SW480 (cell line): Measurements from ENCODE around the gene CFAP57.

ENCODE experiments used
- DNase-seq: peaks from one replicate; pipeline ENCODE4 v3.0.0-alpha.2; 2016; ENCODE audit warnings: low spot score

CFAP57 gene

DNA sequence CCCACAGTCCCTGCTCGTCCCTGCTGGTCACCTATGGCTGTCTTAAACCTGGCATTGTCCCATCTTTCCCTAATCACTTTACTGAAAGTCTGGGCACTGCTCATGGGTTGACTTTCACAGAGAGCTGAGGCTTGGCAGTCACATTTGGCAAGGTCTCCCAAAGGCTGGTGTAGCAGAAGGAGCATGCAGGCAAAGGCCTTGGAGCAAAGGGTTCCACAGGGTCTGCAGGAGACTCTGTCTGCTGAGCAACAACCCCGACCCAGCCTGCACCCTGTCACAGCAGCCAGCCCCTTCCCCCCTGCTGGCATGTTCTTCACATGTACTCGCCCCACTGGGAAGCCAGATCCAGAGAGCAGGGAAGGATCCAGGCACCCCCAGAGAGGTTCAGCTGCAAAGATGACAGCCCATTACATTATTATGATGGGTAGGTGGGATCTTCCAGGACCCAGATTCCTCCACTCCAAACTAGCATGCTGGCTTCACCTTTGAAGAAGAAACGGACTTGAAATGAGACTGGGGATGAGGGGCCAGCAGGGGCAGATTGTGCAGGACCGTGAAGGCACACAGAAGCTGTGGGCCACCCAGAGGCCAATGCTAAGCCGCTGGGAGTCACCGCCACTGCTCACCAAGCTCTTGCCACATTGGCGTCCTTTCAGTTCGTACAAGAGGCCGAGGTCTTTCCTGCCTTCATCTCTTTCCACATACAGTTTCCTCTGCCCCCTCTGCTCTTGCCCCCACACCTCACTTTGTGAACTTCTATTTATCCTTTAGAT, 83.5 kb downstream of the CFAP57 start:
- no peak for DNase-seq

DNA sequence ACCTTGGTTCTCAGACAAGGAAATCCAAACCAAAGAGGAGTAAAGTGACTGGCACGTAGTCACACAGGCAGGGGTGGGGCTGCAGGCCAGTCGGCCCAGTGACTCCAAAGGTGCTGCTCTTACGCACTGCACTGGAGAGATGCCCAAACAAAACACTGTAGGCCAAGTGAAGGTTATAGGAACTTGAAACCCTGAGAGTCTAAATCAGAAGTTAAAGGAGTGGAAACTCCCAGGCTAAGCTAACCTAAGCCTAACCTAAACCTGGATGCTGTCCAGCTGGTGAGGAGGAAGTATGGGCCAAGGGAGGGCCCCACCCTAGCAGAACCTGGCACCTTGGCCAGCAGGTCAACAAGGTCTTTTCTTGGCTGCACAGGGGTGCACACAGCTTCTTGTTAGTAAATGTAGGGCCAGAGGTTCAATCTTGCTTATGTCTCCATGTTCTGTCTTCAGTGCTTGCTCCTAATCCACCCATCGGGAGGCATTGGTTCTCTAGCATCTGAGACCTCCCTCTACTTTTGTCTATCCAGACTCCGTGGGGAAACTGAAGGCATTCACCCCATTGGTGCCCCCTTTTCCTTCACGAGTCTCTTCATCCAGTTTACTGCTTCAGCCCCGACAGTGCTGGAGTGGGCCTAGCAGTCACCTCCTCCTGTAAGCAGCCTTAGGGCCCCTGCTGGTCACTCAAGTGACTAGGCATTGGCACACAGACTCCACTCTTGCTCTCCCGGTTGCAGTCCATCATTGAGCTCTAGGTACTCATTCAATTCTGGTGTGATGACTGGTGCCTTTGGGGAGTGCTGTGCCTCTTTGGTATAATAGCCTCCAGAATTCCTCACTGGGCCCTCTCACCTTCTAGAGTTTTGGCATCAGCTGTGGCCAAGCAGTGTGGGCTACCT, 84.8 kb downstream of the CFAP57 start:
- DNase-seq: no peak

DNA sequence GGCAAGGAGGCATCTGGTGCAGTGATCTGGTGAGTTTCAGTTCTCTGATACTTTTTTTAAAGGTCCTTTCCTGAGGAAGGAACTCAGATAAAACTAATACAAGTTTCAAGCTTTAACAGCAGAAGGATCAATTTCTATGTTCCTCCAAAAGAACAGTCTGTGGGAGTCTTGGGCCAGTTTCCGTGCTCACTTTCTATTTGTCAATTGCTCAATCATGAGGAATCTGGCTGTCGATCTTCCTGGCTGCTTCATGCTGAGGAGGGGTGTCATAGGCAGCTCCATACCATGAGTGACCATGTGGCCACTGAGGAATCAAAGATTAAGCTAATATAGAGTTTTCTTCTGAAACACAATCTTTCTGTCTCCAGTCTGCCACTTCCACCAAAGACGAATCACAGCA, 86.2 kb downstream of the CFAP57 start:
- DNase-seq: no peak

DNA sequence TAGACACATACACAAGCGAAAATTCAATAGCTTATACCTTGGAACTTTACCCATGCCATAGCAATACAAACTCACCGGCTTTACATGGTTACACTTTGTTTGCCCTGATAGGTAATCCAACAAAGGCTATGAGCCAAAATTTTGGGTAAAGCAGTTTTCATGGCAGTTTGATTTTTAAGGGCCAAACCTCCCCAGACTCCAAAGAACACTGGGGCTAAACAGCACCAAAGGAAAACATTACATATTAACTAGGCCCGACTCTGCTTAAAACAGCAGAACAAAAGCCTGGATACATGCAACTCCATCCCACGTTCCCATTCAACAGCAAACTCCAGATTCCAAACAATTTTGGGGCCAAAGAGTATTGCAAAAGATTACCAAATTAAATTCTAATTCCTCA, 93.3 kb downstream of the CFAP57 start:
- no peak for DNase-seq

DNA sequence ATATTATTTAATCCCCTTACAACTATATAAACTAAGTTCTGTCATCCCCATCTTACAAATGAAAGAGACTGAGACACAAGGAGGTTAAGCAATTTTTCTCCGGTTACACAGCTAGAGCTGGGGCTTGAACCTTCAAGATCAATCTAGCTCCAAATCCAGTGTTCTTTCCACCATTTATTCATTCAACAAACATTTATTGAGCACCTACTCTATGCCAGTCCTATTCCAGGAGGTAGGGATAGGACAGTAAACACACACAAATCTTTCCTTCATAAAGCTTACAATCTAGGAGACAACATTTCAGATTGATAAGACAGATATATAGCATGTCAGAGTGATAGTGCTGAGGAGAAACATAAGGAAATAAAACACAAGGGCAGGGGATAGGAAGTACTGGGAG, 94.8 kb downstream of the CFAP57 start:
- no peak for DNase-seq

DNA sequence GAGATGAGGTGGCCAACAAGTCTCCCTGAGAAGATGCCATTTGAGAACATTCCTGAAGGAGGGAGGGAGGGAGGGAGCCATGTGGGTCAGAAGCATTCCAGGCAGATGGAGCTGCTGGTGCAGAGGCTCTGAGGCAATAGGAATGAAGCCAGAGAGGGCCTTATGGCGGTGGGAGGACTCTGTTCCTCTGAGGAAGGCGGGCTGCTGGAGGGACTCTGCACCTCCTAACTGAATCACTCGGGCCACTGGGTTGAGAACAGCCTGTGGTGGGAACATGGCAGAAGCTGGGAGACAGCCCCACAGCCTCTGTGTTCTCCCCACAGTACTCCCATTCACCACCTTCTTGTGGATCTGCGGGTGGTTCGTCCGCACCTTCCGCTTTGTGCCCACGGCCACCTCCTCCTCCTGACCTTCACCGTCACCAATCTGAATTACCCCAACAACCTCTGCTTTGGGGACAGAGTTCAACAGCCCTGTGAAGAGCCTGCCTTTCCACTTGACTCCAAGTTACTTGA, 95.2 kb downstream of the CFAP57 start:
- DNase-seq: no peak

DNA sequence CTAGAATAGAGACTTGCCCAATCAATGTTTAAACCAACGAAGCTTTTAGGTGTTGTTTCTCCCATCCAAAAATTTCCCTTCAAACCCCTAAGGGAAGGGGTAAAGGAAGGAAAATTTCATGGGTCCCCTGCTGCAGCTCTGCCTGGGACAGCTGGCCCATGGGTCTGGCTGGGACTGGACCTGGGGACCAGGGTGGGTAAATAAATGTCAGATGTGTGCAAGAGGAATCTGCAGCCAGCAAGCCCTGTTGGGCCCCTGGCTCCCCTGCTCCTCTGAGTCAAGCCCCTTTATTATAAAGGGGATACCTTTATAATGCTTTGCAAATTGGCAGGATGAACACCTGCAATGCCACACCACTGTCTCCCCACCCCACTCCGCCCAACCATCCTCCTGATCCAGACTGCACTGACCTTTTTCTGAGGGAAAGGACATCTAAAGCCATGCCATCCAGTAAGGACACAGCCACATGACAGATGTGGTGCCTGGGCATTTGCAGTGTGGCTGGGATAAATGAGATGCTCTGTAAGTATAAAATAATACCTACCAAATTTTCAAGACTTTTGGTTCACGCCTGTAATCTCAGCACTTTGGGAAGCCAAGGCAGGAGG, 95.8 kb downstream of the CFAP57 start:
- DNase-seq: no peak

DNA sequence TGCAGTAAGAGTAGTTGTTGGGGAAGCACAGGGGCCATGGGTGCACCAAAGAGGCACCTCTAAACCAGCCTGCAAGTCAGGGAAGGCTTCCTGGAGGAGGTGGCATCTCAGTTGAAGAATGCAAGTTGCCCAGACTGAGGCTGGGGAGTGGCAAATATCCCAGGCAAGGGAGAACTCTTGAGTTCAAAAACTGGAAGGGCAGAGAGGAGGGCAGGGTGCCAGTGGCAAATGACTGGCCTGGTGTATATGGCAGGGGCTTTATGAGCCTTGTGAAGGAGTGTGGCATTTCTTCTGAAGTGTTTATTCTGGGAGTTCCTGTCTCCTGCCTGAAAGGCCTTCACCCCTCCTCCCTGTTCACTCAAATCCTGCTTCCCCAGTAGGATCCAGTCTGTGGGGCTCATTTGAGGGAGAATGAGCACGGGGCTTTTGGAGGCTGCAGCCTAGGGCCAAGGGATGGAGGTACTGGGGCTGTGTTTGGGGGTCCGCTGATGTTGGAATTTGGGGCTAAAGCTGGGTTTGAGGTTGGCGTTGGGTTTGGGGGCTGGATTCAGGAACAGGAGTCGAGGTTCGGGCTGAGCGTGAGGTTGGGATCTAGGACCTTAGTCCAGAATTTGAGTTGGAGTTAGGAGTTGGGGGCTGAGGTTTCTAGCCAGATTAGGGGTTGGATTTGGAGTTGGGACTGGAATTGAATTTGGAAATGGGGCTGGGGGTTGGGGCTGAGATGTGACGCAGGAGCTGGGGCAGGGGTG, 97.7 kb downstream of the CFAP57 start, which contains the start of gene TMEM125:
TSS of gene TMEM125 (plus strand) at position 357 of the 749 bp plus-strand sequence. CDS start 2,740 bp downstream, outside the sequence.
- no peak for DNase-seq

DNA sequence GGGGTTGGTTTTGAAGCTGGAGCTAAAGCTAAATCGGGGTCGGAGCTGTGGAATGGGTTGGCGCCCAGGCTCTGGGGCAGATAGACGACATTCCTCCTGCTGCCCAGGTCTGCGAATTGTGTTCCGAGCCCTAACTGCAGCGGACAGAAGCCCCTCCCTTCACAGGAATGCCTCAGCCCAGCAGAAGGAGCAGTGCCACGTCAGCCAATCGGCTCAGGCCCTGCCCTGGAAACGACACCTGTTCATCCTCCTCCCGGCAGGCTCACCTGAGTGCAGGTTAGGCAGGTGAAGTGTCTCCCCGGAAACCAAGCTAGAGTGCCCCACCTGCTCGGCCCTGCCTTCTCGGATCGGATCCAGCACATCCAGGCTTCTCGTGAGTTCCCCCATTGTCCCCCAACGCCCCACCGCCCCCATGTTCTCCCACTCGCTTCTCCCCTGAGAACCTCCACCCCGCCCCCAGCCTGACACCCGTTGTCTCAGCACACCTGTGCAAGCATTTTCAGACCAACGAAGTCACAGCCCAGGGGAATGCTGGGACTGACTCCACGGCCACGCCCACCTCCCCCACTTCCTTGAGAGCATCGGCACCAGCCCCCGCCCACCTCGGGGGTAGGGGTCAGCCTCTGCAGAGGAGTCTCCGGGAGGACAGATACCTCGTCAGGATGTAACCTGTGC, 98.4 kb downstream of the CFAP57 start:
- peak; percentile 85 for DNase-seq

DNA sequence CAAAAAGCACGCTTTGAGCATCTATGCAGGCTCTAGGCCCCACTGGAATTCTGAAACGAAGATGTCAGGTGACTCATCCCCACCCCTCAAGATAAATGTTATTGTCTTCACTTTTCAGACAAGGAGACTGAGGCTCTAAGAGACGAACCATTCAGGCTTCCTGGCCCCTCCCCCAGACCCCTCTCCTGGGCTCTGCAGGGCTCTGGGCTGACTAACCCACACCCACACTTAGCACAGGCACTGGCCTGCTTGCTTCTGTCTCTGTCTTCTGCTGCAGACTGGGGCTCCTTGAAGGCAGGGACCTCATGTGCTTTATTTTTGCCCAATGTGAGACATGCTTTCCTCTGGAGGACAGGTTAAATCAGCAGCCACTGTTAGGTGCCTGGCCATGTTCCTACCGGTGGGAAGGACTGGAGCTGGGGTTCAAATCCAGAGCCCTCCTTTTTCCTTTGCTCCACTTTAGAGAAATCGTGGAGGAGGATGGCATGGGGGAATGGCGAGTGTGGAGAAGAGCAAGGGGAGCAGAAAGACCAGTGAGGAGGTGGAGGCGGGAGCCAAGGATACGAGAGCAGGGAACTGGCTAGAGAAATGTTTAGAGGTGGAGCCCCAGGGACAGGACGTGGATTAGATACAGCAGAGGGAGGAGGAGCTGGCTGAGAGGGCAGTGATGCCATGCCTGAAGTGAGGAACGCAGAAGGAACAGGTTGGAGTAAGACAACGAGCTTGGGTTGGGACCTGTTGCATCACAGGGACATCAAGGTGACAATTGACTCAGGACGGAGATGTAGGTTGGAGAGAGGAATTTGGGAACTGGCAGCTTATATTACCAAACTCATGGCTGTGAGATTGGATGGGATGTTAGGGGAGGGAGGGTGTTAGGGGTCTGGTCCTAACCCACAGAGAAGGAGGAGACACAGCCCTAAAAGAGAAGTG, 99.3 kb downstream of the CFAP57 start:
- no peak for DNase-seq

DNA sequence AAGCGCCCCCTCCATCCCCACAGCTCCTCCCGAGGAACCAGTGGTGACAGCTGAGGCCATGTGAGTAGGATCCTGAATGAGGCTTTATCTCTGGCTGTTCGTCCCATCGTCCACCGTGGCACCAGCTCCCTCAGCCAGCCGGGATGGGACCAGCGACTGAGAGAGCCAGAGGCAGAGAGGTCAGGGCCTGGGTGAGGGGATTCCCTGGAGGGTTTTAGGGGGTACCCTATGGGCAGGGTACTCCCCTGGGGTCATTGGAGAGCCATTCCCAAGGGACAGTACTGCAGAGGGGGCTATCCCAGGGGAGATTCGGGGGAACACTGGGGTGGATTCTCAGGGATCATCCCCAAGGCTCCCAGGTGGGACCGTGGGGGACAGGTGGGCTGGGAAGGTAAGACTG, 100.0 kb downstream of the CFAP57 start:
- DNase-seq: no peak

DNA sequence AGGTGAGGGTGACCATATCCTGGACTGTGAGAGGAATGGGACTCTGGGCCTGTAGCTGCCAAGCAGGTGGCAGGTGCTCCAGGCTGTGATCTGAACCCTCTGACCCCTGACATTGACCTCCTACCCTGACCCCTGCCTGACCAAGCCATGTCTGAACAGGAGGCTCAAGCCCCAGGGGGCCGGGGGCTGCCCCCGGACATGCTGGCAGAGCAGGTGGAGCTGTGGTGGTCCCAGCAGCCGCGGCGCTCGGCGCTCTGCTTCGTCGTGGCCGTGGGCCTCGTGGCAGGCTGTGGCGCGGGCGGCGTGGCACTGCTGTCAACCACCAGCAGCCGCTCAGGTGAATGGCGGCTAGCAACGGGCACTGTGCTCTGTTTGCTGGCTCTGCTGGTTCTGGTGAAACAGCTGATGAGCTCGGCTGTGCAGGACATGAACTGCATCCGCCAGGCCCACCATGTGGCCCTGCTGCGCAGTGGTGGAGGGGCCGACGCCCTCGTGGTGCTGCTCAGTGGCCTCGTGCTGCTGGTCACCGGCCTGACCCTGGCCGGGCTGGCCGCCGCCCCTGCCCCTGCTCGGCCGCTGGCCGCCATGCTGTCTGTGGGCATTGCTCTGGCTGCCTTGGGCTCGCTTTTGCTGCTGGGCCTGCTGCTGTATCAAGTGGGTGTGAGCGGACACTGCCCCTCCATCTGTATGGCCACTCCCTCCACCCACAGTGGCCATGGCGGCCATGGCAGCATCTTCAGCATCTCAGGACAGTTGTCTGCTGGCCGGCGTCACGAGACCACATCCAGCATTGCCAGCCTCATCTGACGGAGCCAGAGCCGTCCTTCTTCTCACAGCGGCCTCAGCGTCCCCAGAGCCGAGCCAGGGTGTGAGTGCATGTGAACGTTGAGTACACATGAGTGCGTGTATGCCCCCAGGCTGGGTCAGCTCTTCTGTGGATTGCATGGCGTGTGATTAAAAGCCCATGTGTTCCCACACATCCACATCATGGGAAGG, 100.7 kb downstream of the CFAP57 start:
- DNase-seq: no peak

DNA sequence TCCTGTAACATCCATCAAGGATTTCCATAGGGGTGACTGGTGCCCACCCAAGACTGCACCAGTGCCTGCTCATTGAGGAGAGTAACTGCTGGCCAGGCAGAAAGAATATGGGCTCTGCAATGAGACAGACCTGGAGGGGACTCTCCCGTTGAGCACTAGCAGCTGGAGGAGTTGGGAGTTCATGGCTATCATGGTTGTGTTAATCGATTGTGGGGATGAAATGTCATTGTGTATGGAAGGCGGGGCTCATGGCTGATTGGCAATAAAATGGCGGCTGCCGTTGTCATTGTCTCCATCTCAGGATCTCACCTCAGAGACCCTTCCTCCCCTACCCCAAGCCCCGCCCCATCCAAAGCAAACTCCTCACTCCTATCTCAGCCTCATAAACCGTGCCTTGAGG, 101.6 kb downstream of the CFAP57 start:
- no peak for DNase-seq

DNA sequence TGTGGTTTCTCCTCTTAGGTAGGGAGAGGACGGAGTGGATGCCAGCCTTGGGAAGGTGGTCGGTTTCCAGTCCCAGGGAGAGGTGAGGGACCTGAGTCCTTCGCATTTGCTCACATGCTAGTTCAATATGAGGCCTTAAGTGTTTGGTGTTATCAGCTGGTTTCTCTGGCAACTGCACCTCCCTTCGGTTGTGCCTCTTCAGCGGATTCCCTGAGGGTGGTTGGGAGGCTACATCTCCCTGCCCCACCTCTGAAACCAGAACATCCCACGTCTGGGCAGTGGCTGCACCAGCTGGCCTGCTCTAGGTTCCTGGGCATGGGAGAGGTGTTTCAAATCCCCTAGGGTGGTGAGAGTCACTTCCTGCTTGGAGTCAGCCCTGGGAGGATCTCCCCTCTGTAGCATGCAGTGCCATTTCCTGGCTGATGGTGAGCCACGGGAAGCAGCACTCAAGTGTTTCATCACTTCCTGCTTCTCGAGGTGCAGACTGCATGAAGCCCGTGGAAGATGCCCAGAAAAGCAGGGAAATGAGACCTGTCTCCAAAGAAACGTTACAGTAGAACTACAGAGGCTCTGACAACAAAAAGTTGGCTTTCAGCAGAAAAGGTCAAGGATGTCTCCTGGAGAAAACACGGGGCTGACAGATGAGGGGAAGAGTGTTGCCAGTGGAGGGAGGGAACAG, 102.1 kb downstream of the CFAP57 start:
- peak; percentile 20 for DNase-seq

DNA sequence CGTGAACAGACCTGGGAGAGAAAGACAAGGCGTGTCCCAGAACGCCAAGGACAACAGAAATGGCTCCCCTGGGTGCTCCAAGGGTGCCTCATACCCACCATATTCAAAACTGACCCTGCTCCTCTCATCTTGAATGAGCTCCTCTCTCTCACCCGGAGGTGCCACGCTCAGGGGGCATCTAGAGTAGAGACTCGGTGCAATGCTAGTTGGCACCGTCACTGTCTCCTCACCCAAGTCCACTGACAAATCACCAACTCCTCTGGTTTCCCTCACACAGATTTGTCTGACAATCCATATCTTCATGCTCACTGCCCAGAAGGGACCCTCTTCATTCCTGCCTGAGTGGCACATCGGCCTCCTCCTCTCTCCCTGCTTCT, 102.7 kb downstream of the CFAP57 start:
- DNase-seq: no peak

DNA sequence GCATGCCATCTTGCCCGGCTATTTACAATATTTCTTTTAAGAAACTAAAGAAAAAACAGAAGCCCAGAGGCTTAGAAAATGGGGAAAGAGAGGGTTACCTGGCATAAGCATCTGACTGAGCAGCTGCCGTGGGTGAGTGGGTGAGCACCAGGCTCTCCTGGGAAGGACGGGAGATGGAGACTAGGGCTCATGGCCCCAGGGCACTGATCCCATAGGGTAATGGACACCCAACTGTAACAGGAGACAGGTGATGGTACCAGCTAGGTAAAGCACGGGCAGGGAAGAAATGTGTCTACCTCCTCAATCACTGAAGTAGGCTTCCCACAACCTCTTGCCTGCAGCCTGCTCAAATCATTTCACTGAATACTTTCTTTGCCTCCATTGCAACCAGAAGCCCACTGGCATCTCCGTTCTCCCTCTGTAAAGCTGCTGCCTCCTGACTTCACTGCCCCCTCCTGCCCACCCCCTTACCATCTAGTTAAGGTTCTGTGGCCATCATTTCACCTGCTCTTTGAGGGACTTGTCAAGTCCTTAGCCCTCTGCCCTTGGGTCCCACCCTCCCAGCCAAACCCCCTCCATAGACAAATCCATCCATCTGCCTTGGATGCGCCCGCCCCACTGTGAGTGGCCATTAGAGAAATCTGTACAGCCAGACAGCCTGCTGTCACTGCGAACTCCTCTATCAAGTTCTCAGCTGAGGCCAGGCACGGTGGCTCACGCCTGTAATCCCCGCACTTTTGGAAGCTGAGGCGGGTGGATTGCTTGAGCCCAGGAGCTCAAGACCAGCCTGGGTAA, 103.9 kb downstream of the CFAP57 start:
- no peak for DNase-seq

DNA sequence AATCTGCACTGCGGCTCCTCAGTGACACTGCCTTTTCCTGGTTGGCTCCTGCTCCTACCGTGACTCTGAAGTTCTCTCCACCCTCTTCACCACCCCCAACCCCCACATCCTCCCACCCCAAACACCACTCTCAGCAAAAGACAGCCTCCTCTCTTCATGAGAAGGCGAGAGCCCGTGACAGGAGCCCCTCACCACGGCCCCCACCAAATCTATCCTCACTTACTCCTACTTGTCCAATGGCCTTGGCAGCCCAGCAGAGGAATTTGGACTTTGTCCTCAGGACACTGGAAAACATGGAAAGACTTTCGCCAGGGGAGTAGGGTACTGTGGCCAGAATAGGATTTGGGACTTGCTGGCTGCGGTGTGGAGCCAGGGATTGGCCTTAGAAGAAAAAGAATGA, 104.5 kb downstream of the CFAP57 start:
- peak; percentile 9 for DNase-seq
